ENCODE results near the gene POLD3.
"Not testable (repeated sequence)": the region's sequence is repeated elsewhere in the genome, so short reads cannot be mapped to it uniquely, and the experiment has no call there.

Gene POLD3

DNA sequence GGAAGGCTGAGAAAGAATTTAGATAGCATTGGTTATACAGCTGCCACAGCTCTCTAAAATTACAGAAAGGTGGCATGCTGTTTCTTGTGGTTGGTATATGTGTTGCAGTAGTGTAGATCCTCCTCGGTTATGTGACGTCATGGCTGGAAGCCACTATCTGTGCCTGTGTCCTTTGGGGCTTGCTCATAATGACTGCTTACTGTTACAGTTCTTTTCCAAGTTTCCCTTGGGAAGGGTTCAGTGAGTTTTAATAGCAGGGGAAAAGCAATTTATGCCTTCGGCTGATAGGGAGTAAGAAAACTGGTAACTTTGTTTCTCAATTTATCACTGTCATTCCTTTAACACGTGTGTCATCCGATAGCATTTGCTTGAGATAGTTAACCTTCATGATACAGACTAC lies 47.2 kb downstream of the POLD3 start:
- no peak for DNase-seq

GRCh38 chr11:74641289-74641688 lies 48.9 kb downstream of the POLD3 start:
- DNase-seq, result peak; percentile 44

GRCh38 chr11:74641905-74642304 lies 49.5 kb downstream of the POLD3 start:
- no peak for DNase-seq

GRCh38 chr11:74642912-74643311 lies 50.5 kb downstream of the POLD3 start:
- DNase-seq, result no peak

DNA sequence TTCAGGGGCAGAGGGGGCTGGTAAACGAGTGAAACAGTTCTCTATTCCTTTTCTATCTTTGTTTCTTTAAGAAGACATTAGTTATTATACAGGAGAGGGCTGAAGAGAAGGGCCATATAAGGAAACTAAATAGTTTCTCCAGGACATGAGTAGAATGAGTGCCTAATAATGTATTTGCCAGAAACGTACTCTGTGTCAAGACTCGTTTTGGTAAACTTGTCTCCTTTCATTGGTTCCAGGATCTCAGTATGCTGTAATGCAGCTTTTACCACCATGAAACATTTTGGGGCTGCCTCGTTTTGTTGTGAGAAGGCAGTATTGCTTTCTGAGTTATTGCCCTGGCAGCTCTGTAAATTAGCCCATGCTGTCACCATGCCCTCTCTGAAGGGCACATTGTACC lies 51.7 kb downstream of the POLD3 start:
- no peak for DNase-seq

DNA sequence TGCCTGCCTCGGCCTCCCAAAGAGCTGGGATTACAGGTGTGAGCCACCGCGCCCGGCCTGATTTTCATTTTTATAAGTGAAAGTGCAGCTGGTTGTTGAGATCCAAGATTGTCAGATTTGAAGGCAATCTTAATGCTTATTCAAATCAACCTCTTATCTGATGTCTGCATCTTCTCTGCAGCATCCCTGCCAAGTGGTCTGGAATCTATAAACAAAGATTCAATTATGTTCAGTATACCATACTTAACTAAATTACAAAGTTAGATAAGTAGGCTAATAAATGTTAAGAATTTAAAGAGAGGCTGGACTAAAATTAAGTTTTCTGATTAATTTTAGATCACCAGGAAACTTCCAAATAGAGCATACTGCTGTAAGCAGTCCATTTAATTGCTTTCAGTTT lies 53.8 kb downstream of the POLD3 start:
- no peak for DNase-seq

DNA sequence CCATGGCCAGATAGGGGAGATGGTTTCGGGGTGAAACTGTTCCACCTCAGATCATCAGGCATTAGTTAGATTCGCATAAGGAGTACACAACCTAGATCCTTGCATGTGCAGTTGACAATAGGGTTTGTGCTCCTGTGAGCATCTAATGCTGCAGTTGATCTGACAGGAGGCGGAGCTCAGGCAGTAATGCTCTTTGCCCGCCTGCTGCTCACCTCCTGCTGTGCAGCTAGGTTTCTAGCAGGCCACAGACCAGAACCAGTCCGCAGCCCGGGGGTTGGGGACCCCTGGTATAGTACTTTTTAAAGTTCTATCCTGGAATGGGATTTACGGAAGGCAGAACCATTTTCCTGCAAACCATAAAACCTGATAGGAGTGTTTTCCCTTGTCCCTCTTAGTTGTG lies 54.6 kb downstream of the POLD3 start:
- no peak for DNase-seq

DNA sequence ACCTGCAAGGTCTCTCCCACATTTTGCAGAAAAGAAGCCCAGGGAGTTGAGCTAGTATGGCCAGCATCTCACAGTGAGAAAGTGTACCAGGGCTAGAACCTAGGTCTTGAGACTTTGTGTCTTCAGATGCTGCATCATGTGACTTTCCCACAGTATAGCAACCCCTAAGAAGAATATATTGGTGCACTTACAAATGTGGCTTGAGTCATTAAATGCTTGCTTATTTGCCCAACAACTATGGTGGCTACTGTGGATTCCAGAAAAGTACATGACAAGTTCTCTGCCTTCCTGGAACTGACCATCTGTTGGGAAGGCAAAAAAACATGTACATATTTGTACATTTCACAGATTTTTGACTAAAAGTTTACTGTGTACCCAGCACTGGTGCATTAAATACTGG lies 55.0 kb downstream of the POLD3 start:
- DNase-seq, result no peak

DNA sequence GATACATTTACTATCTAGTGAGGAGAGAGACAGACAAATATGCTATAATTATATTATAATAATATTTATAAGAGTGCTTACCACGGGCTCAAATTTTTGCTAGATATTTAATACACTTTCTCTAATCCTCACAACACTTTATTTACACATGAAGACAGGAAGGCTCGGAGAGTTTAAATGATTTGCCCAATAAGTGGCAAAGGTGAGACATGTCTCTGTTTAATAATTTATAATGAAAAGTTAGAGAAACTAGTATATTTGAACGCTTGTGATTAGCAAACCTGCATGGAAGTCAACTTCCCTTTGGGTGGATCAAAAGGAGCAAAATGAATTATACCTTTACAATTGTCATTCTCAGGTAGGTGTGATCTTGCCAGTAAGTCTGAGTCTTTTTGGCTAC lies 55.4 kb downstream of the POLD3 start:
- DNase-seq, result no peak

- no peak for DNase-seq
These were observed 56.5 kb downstream of the POLD3 start for GRCh38 chr11:74648894-74649293.

- DNase-seq, result no peak
These were observed 58.1 kb downstream of the POLD3 start for GRCh38 chr11:74650498-74650897.

GRCh38 chr11:74654976-74655375 lies 62.6 kb downstream of the POLD3 start:
- DNase-seq, result no peak

DNA sequence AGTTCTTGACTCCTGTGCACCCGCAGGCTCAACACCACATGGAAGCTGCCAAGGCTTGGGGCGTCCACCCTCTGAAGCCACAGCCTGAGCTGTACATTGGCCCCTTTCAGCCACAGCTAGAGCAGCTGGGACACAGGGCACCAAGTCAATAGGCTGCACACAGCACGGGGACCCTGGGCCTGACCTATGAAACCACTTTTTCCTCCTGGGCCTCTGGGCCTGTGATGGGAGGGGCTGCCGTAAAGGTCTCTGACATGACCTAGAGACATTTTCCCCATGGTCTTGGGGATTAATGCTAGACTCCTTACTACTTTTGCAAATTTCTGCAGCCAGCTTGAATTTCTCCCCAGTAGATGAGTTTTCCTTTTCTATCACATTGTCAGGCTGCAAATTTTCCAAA lies 66.7 kb downstream of the POLD3 start:
- DNase-seq, result not testable (repeated sequence)

DNA sequence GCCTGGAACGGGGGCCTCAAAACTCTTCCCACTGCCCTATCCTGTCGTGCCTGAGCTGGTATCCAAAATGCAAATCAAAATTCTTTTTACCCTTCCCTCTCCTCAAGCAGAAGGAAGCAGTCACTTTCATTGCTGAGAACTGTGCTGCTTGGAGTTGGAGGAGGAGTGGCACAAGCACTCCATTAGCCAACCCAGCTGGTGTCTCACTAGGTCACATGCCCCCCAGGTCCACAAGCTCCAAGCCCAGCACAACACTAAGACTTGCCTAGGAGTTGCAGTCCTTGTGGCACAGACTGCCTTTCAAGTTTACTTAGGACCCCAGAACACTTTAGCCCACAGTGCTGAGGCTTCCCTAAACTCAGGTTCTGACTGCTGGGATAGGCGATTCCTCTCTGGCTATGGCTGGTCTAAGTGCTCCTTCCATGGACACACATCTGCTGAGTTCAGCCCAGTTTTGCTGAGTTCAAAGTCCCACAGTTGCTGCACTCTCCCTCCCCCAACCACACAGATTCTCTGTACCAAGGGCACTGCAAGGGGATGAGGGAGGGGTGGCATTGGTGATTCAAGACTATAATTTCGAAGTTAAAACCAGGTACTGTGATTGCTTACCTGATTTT lies 70.2 kb downstream of the POLD3 start:
- DNase-seq, result no peak

DNA sequence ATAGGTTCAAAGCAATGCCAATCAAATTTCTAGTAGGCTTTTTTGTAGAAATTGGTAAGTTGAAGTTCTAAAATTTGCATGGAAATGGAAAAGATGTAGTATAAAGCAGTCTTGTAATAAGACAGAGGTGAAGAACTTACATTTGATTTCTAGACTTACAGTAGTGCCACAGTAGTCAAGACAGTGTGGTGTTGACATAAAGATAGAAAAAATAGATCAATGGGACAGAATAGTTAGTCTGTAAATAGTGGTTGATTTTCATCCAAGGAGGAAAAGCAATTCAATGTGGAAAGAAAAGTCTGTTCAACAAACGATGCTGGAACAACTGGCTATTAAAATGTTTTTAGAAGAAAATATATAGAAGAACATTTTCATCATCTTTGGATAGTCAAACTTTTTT lies 70.9 kb downstream of the POLD3 start:
- DNase-seq, result no peak

DNA sequence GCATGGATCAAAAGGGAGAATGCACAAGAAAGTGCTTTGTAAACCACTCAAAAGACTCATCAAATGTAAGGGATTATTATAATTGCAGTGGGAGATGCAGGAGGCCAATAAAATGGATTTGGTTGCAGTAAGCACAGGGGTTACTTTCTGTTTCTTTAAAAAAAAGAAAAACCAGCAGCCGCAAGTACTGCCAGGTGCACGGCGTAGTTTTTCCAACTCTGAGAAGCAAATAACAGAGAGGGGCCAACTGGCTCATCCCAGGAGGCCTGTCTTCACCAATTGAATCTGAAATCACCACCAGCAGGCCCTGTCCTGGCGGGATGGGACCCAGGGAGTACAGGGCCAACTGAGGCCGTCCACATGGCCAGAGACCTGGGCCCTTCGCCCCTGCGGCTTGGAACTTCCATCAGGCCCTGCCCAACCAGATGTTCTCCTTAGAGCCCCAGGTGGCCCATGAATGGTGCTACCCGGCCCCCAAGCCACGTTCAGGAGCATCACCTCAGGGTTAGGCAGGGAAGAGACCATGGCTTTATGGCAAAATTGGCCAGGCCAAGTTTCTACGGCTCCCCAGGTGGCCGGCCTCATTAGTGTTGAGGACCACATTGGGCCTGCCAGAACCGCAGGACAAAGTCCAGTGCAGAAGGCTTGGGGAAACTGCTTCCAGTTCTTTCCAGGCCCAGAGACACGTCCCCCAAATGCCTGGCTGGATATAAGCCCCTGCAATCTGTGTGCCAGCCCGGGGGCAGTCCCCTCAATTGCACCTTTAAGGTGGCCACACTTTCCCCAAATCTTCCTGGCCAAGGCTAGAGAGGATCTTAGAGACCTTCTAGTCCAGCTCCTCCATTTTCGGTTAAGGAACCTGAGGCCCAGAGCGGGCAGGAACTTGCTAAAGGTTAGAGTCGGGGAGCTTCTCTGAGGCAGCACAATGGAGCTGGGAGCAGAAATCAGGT lies 77.1 kb downstream of the POLD3 start:
- no peak for DNase-seq

DNA sequence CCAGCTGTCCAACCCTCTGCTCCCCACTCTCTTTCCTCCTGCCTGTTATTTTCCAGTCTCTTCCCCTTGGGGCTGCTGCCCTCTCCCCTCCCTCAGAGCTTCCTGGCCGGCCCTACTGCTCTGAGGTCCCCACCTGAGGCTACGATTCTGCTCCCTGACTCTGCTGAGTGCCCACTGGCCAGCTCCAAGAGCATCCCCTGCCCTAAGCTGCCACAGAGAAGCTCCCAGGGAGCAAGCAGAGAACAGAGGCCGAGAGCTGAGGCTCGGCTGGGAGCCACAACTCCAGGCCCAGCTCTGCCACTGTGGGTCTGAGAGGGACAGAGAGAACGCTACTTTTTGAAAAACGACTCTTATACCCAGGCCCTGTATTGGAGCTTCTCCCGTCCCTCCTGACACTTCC lies 77.8 kb downstream of the POLD3 start:
- DNase-seq, result no peak

GRCh38 chr11:74671520-74672196 lies 79.3 kb downstream of the POLD3 start:
- no peak for DNase-seq

GRCh38 chr11:74672332-74672955 lies 80.1 kb downstream of the POLD3 start:
- DNase-seq, result no peak

DNA sequence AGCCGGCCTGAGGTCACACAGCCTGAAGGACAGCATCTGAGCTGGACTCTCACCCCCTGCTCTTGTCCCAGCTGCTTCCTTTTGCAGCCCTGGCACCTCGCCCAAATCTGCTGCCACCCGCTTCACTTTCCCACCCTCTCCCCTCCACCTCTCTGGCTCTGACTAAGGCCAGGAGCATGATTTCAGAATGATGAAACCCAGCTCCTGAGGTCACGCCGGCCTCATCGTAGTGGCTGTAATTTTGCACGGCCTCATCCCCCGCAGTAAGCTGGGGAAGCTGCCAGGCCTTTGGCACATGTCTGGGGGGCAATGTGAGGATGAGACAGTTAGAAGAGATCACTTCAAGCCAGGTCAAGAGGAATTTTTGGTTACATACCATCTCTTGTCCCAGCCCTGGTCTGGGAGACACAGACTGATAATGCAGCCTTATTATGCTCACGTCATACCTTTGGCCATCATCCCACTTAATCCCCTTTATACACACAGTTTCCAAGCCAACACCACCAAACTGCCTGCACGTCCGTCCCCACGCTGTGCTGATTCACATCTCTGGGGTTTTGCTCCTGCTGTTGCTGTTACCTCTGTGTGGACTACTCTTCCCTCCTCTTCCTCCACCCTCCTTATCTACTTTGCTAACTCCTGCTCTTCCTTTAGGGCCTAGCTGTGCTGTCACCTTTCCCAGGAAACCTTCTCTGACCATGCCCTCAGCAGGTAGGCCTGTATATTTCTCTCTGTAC lies 80.7 kb downstream of the POLD3 start:
- DNase-seq, result no peak

GRCh38 chr11:74673693-74674360 lies 81.4 kb downstream of the POLD3 start:
- no peak for DNase-seq

DNA sequence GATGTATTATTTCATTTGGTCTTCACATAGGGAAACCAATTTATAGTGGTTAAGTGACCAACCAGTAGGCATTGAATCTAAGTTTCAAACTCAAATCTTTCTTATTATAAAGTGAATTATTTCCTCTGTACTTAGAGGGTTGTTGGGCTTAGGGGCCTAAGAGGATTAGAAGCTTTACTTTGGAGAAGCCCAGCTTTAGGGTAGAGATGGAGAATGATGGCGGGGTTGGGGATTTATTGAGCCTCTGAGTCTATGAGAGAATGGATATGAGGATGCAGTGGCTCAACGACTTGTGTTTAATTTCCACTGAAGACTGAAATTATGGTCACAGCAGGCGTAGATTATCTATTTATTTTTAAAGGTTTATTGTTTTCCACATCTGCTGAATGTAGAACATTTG lies 83.4 kb downstream of the POLD3 start:
- no peak for DNase-seq

All from NCI-H1417 treated with DMSO at 0.1 percent for 48 hours (cell line).